K562 (cell line): Measurements from ENCODE around the gene CLSTN2. TPM values are rescaled to one million over a fixed set of nuclear protein-coding genes. Genes with fewer than 3 reads are reported as not detected.

ENCODE experiments used
- ATAC-seq: fragments of 200-7000 bp; cut with Tn5 transposase; 3 replicates; pipeline ENCODE4 v1.9.1; 2020; ENCODE audit warnings: moderate library complexity
- BruUV-seq: library from RNA; stranded (reverse); fragments of 400-500 nt; replicated peaks from 2 replicates; lab custom pipeline; 2021; lab: Mats Ljungman, UMichigan
- CTCF ChIA-PET: fragments of 300-600 bp; formaldehyde crosslinking; extraction: SDS; loops from one replicate; lab custom pipeline; 2021; ENCODE audit warnings: low intra/inter-chr PET ratio; lab: Yijun Ruan, JAX
- POLR2A ChIA-PET: fragments of 300-600, 350-650 bp; sonication (Branson Sonifier 250); formaldehyde crosslinking; extraction: SDS; loops from one replicate; lab custom pipeline; 2021; ENCODE audit warnings: antibody characterized with exemption, inconsistent platforms; lab: Yijun Ruan, JAX
- DNase-seq, 4 experiments: peaks; one replicate each; pipeline versions ENCODE4 v3.0.0 to v3.0.0-alpha.2; 2011 to 2018; ENCODE audit warnings: low spot score in 3 of 4, mixed read lengths in 3 of 4; ENCODE audit errors: extremely low read depth in 1 of 4
- FAIRE-seq: peaks from 2 replicates; lab custom pipeline; 2011; peaks lifted over from hg19 to GRCh38; lab: Jason Lieb, UNC
- H2AFZ ChIP-seq: 2 replicates; pipeline ENCODE4 v1.6.0; 2011; ENCODE audit warnings: low read depth, low read length, control low read depth, inconsistent platforms
- H3K27ac ChIP-seq: fragments of 200-600 bp; 3 replicates; pipeline ENCODE4 v1.8.0; 2011; ENCODE audit warnings: low read depth, mild to moderate bottlenecking, control low read depth, inconsistent platforms, low read length, moderate library complexity, mixed read lengths; ENCODE audit errors: extremely low read depth
- H3K27me3 ChIP-seq, 2 experiments: fragments of 300-600 bp in 1 of 2; 2 replicates in 1 of 2; 3 replicates in 1 of 2; pipeline versions ENCODE4 v1.6.0 to v1.8.0; 2011; ENCODE audit warnings: inconsistent platforms in 2 of 2, low read length in 2 of 2, mild to moderate bottlenecking in 1 of 2, mixed read lengths in 1 of 2, moderate library complexity in 1 of 2; ENCODE audit not compliant: control insufficient read depth in 2 of 2, insufficient read depth in 2 of 2
- H3K36me3 ChIP-seq: fragments of 300-600 bp; 3 replicates; pipeline ENCODE4 v1.8.0; 2011; ENCODE audit warnings: mild to moderate bottlenecking, low read length, inconsistent platforms; ENCODE audit not compliant: control insufficient read depth, insufficient read depth
- H3K4me1 ChIP-seq, 2 experiments: fragments of 200-600 bp in 1 of 2; replicated peaks in 1 of 2; 2 replicates in 1 of 2; 3 replicates in 1 of 2; pipeline versions ENCODE4 v1.5.1 to v1.8.0; 2011; ENCODE audit warnings: inconsistent platforms in 2 of 2, low read length in 2 of 2, mild to moderate bottlenecking in 1 of 2, mixed read lengths in 1 of 2, moderate library complexity in 1 of 2; ENCODE audit not compliant: control insufficient read depth in 2 of 2, insufficient read depth in 2 of 2
- H3K4me2 ChIP-seq: 2 replicates; pipeline ENCODE4 v1.6.1; 2011; ENCODE audit warnings: low read length, control low read depth, inconsistent platforms, mixed read lengths; ENCODE audit not compliant: insufficient read depth
- H3K4me3 ChIP-seq: fragments of 200-600 bp; sonication (generic), shearing (Covaris generic); 2 replicates; pipeline ENCODE4 v1.5.1; 2016; ENCODE audit warnings: control low read depth, inconsistent platforms
- H3K79me2 ChIP-seq: fragments of 200-600 bp; 3 replicates; pipeline ENCODE4 v1.8.0; 2011; ENCODE audit warnings: low read length, inconsistent platforms; ENCODE audit not compliant: control insufficient read depth, insufficient read depth
- H3K9ac ChIP-seq, 2 experiments: 2 replicates each; pipeline versions ENCODE4 v1.6.0 to v1.6.1; 2011; ENCODE audit warnings: low read depth in 2 of 2, low read length in 2 of 2, control low read depth in 1 of 2, inconsistent platforms in 1 of 2, mild to moderate bottlenecking in 1 of 2, mixed read lengths in 1 of 2; ENCODE audit not compliant: insufficient read depth in 1 of 2
- H3K9me1 ChIP-seq: one replicate; pipeline ENCODE4 v1.6.0; 2011; ENCODE audit warnings: inconsistent platforms, mild to moderate bottlenecking, low read length, moderate library complexity; ENCODE audit not compliant: control insufficient read depth, insufficient read depth
- H3K9me3 ChIP-seq: replicated peaks from 2 replicates; pipeline ENCODE4 v1.5.1; 2011; ENCODE audit warnings: low read depth, low read length, inconsistent platforms; ENCODE audit not compliant: control insufficient read depth, insufficient read depth
- H4K20me1 ChIP-seq: replicated peaks from 2 replicates; pipeline ENCODE4 v1.6.1; 2011; ENCODE audit warnings: low read length, inconsistent platforms, mixed read lengths; ENCODE audit not compliant: control insufficient read depth, insufficient read depth
- HOMEZ ChIP-seq: fragments of 250-450 bp; sonication (Bioruptor Pico); IDR thresholded peaks from 2 replicates; pipeline ENCODE4 v1.4.0; 2020; ENCODE audit warnings: mild to moderate bottlenecking, moderate library complexity
- MTA1 ChIP-seq: fragments of 450-650 bp; IDR thresholded peaks from 2 replicates; pipeline ENCODE4 v1.6.1; 2017; ENCODE audit warnings: borderline replicate concordance
- MTF1 ChIP-seq: fragments of 250-450 bp; sonication (Bioruptor Pico); IDR thresholded peaks from 2 replicates; pipeline ENCODE4 v1.9.0; 2021; ENCODE audit warnings: moderate library complexity, mild to moderate bottlenecking, inconsistent platforms, borderline replicate concordance
- PHF20 ChIP-seq: fragments of 450-650 bp; IDR thresholded peaks from 2 replicates; pipeline ENCODE4 v1.6.1; 2018; ENCODE audit not compliant: partially characterized antibody
- SLC30A9 ChIP-seq: fragments of 250-450 bp; sonication (Bioruptor Pico); IDR thresholded peaks from 2 replicates; pipeline ENCODE4 v1.8.0; 2022; ENCODE audit warnings: mild to moderate bottlenecking, moderate library complexity
- STAT5A ChIP-seq: IDR thresholded peaks from 2 replicates; pipeline ENCODE4 v1.6.1; 2012; ENCODE audit warnings: low read length, inconsistent platforms, borderline replicate concordance
- ZBTB34 ChIP-seq: fragments of 250-450 bp; sonication (Bioruptor Pico); IDR thresholded peaks from 2 replicates; pipeline ENCODE4 v1.8.0; 2021; ENCODE audit warnings: mild to moderate bottlenecking, moderate library complexity
- ZNF354B ChIP-seq: fragments of 250-450 bp; sonication (Bioruptor Pico); IDR thresholded peaks from 2 replicates; pipeline ENCODE4 v1.4.0; 2020
- ZNF778 ChIP-seq: fragments of 450-650 bp; formaldehyde crosslinking; IDR thresholded peaks from 2 replicates; pipeline ENCODE4 v1.4.0; 2020; ENCODE audit warnings: mild to moderate bottlenecking, moderate library complexity
- WGBS: fragments of 100-300 bp; shearing (Covaris generic); methylation state at CpG from one replicate; pipeline ENCODE4 v1.1.6; 2016; ENCODE audit warnings: low coverage, mixed read lengths; ENCODE audit not compliant: insufficient coverage; ENCODE audit errors: missing lambda C conversion rate; 5-methylcytosine and 5-hydroxymethylcytosine counted together
- in situ Hi-C: fragments of 300-500 bp; cut with MboI; formaldehyde crosslinking; loops from 4 replicates; pipeline ENCODE4 v1.15.0; 2018; ENCODE audit warnings: inconsistent platforms, mixed read lengths
- intact Hi-C: fragments of 100-400 bp; cut with micrococcal nuclease; formaldehyde crosslinking; loops from 2 replicates; pipeline ENCODE4 v1.14.2; 2022
- polyA plus RNA-seq, 8 experiments: library from polyadenylated mRNA; depleted of rRNA in 4 of 8; stranded (reverse) in 5 of 8; unstranded in 3 of 8; fragments of >200 nt; fragmentation: Nextera tagmentation in 2 of 8; fragmentation: Illumina TruSeq in 1 of 8; extraction: Ambion mirVana in 2 of 8; extraction: Trizol in 1 of 8; gene quantifications; 2 replicates each; pipeline versions ENCODE4 v1.2.1 to v1.2.3, GENCODE V29; 2011 to 2014; ENCODE audit warnings: inconsistent platforms in 1 of 8, missing spikeins in 1 of 8
- total RNA-seq, 7 experiments: library from RNA; depleted of rRNA in 6 of 7; stranded (reverse); fragments of >200 nt in 6 of 7; fragmentation: Illumina TruSeq in 2 of 7; extraction: Trizol in 2 of 7; gene quantifications; 2 replicates each; pipeline versions ENCODE4 v1.2.1 to v1.2.3, GENCODE V29; 2011 to 2021; ENCODE audit warnings: low replicate concordance in 1 of 7

CLSTN2 gene
- total and polyA plus RNA-seq, 9 of the 15 experiments (the other 6 are each of a cell fraction or from before 2014, with no cell fraction given) = 0.02 to 0.04 (median 0.04) TPM; not detected in 6

GRCh38 chr3:140384876-140385275 lies 449.9 kb downstream of the CLSTN2 start:
- Histone ChIP-seq H3K27ac (no peak overlapping the region), H3K9me3 (no peaks in the 10 kb centered on the region), H3K4me3 (no peak overlapping the region), H3K9ac (no peak overlapping the region), H3K79me2 (no peaks in the 10 kb centered on the region), H3K4me2 (no peak overlapping the region), H2AFZ (no peak overlapping the region), H3K9me1 (no peaks in the 10 kb centered on the region), H4K20me1 (no peaks in the 10 kb centered on the region), H3K4me1 (peaks cover 0 to 4% of the 10 kb centered on the region in 2 experiments; a peak in 3 of 5 replicates), H3K27me3 (no peaks in the 10 kb centered on the region), H3K36me3 (no peaks in the 10 kb centered on the region)
- no peak for FAIRE-seq
- ChIA-PET CTCF (no interaction called here), POLR2A (no interaction called here)
- in situ Hi-C loops = no loop called here
- no TSS peak for BruUV-seq
- TF ChIP-seq SLC30A9 (CRISPR knock-in tag) (no peak), PHF20 (no peak), HOMEZ (no peak), MTA1 (no peak), ZNF778 (CRISPR knock-in tag) (no peak), MTF1 (no peak), ZNF354B (CRISPR knock-in tag) (no peak), ZBTB34 (CRISPR knock-in tag) (no peak), STAT5A (no peak)
- no peak for ATAC-seq
- DNase-seq = no peak
- intact Hi-C loops = no loop called here
- 0% methylated on average over 1 of the region's 1 CpG for WGBS
